Measurements from ENCODE around the gene GJE1. TPM values are rescaled to one million over a fixed set of nuclear protein-coding genes. Genes with fewer than 3 reads are reported as not detected.

Gene GJE1
- total RNA-seq, 4 donors from 2014 or later = not detected

DNA sequence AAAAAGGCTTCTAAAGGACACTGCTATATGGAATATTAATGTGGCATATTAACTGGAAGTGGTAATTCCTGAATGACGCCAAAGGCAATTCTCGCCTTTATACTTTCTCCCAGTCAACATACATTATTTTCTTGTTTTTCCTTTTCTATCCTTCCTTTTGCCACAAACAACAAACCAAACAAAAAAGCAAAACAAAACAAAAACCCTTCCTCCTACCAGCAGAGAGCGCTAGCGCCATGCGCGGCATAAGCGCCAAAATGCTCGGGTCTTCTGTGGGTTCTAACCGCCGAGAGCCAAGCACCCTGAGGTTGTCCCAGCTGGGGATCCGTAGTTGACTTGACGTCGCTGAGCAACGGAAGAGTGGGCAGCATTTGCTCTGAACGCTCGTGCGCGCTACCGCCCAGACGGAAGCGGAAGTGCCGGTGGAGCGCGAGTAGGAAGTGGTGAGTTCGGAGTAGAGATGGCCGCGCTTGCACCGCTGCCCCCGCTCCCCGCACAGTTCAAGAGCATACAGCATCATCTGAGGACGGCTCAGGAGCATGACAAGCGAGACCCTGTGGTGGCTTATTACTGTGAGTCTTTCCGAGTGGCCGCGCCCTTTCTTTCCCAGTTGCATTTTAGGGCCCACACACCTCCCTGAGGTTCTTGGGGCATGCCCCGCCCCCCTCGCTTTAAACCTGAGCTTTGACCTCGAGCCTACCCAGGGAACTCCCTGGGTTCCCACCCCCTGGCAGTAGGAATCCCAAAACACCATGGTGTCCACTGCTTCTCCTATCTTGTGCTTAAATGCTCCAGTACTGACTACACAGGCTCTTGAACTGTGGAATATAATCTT is 14.3 kb downstream of the GJE1 start, which contains the start of the genes NMBR and VTA1:
Gene NMBR, minus strand, starts transcription at position 295 of the 835 bp plus-strand sequence. CDS start 58,464 bp downstream, outside the sequence.
Gene VTA1, plus strand, starts transcription at position 436 of the 835 bp plus-strand sequence. Its CDS starts 25 bp downstream, at position 461.
- 0 to 1% methylated on average over 38 of the region's 38 CpGs for WGBS, 2 donors
- DNase-seq (ENCODE audit: low spot score in 2 of 2) = peak; percentile 97 to 99

DNA sequence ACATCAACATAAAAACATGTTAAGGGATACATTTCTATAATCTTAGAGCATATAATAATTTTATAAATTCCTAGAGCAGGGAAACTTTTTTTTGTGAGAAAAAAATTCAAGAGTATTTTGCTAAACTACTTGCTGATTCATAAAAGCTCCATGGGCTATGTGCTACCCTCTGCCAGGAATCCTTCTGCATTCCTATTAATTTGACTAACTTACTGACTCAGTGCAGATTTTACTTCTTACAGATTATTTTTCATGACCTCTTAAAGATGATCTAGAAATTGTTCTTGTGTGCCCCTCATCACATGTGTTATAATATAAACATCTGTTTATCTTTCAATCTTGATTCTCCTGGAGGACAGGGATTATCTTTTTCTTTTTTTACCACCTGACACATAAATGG is 20.0 kb downstream of the GJE1 start:
- TF ChIP-seq POLR2A (IDR thresholded peaks at IDR 0.05) (no peak), CTCF (IDR thresholded peaks at IDR 0.05) (no peak)
- intact Hi-C loops (cut with DNase I; ENCODE audit: low total_unique reads) = no loop called here
- DNase-seq (ENCODE audit: low spot score in 2 of 2) = no peak
- no peak overlapping the region for H3K4me3 ChIP-seq (ENCODE audit: low read depth, poor library complexity, severe bottlenecking)

More for the DNA sequence above, 14.3 kb downstream of the GJE1 start, which contains the start of the genes NMBR and VTA1:
- TF ChIP-seq CTCF (IDR thresholded peaks at IDR 0.05) (peak in 1 of 3 donors; percentile 65), POLR2A (IDR thresholded peaks at IDR 0.05) (no peak)
- intact Hi-C loops (cut with DNase I; ENCODE audit: low total_unique reads) = loop anchor here (10.0 kb wide), 1 partner anchor 238 kb away; no protein-coding TSS in a partner anchor
- H3K4me3 ChIP-seq (ENCODE audit: low read depth, poor library complexity, severe bottlenecking) = peak within 1 kb of the TSS; percentile 85

DNA sequence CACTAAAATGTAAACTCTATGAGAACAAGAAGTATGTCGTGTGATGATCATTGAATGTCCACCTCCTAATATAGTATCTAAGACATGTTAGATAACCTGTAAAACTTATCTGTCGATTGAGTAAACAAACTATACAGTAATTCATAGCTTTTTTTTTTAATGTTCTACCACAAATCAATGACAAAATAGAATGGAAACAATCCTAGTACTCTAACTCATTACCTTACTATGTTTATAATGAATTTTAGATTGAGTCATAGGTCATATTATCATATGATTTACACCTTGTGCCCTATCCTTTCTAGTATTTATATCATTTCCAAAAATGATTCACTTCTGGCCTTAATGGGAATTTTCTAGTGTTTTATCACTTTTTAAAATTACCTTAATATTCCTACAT is 20.5 kb downstream of the GJE1 start:
- WGBS, 2 donors = 42 to 93% methylated on average over 2 of the region's 2 CpGs
- DNase-seq (ENCODE audit: low spot score in 2 of 2) = no peak
- TF ChIP-seq CTCF (IDR thresholded peaks at IDR 0.05) (no peak), POLR2A (IDR thresholded peaks at IDR 0.05) (no peak)
- H3K4me3 ChIP-seq (ENCODE audit: low read depth, poor library complexity, severe bottlenecking) = no peak overlapping the region
- intact Hi-C loops (cut with DNase I; ENCODE audit: low total_unique reads) = no loop called here

DNA sequence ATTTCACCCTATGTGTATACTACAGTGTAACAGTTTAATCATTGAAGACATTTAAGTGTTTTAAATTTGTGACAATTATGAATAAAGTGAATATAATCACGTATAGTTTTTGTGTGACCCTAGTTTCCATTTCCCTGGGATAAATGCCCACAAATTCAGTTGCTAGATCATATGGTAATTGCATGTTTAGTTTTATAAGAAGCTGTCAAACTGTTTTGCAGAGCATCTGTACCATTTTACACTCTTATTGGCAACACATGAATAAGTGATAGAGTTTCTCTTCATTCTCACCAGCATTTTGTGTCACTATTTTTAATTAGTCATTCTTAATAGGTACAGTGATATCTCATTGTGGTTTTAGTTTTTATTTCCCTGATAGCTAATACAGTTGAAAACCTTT is 21.6 kb downstream of the GJE1 start:
- DNase-seq (ENCODE audit: low spot score in 2 of 2) = no peak
- WGBS, 2 donors = 66 to 71% methylated on average over 1 of the region's 1 CpG
- TF ChIP-seq CTCF (IDR thresholded peaks at IDR 0.05) = no peak
- no peak for TF ChIP-seq POLR2A (IDR thresholded peaks at IDR 0.05)
- no peak overlapping the region for H3K4me3 ChIP-seq (ENCODE audit: low read depth, poor library complexity, severe bottlenecking)
- intact Hi-C loops (cut with DNase I; ENCODE audit: low total_unique reads) = no loop called here

DNA sequence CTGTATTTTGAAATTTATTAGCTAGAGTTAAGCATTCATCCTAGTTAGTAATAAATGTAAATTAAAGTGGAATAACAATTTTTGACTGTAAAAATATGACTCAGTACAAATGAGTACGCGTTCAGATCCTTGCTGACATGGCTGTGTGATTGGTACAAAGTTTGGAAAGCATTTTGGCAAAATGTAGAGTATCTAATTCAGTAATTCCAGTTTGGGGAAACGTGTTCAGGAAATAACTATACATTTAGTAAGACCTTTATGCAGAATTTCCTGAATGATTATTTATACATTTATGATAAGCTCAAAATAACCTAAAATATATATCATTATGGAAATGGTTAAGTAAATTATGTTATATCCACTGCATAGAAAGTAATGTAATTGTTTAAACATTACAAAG is 22.4 kb downstream of the GJE1 start:
- 54 to 88% methylated on average over 3 of the region's 3 CpGs for WGBS, 2 donors
- DNase-seq (ENCODE audit: low spot score in 2 of 2) = no peak

More for the DNA sequence above, 22.4 kb downstream of the GJE1 start:
- no peak for TF ChIP-seq POLR2A (IDR thresholded peaks at IDR 0.05)
- TF ChIP-seq CTCF (IDR thresholded peaks at IDR 0.05) = no peak
- intact Hi-C loops (cut with DNase I; ENCODE audit: low total_unique reads) = no loop called here
- no peak overlapping the region for H3K4me3 ChIP-seq (ENCODE audit: low read depth, poor library complexity, severe bottlenecking)
